ENCODE measurements around the gene DNAJC25. TPM values are rescaled to one million over a fixed set of nuclear protein-coding genes. Genes with fewer than 3 reads are reported as not detected.
"Not testable (repeated sequence)": the region's sequence is repeated elsewhere in the genome, so short reads cannot be mapped to it uniquely, and the experiment has no call there.

The DNAJC25 gene
- total RNA-seq, 3 donors from 2014 or later: 10.5 to 13.0 (median 11.7) TPM

GRCh38 chr9:111668026-111668573 lies 37.0 kb downstream of the DNAJC25 start:
- no peak for DNase-seq (ENCODE audit: low spot score in 2 of 2)
- no peaks in the 10 kb centered on the region for H3K9me3 ChIP-seq
- intact Hi-C loops (cut with DNase I; ENCODE audit: low total_unique reads): no loop called here
- no peaks in the 10 kb centered on the region for H3K4me1 ChIP-seq
- H3K36me3 ChIP-seq: no peaks in the 10 kb centered on the region
- no peak for TF ChIP-seq POLR2A (IDR thresholded peaks at IDR 0.05)
- TF ChIP-seq CTCF (IDR thresholded peaks at IDR 0.05): no peak
- no peak for TF ChIP-seq POLR2AphosphoS5 (IDR thresholded peaks at IDR 0.05)
- no peaks in the 10 kb centered on the region for H3K27me3 ChIP-seq
- H3K27ac ChIP-seq: no peak overlapping the region
- H3K4me3 ChIP-seq: no peak overlapping the region

DNA sequence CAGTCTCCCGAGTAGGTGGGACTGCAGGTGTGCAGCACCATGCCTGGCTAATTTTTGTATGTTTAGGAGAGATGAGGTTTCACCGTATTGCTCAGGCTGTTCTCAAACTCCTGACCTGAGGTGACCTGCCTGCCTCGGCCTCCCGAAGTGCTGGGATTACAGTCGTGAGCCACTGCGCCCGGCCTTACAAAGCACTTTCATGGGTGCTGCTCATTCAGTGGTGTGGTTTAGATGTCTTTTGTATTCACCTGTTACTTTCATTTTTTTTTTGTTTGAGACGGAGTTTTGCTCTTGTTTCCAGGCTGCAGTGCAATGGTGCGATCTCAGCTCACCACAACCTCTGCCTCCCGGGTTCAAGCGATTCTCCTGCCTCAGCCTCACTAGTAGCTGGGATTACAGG lies 37.5 kb downstream of the DNAJC25 start:
- intact Hi-C loops (cut with DNase I; ENCODE audit: low total_unique reads); H3K36me3 ChIP-seq: not testable (repeated sequence)

DNA sequence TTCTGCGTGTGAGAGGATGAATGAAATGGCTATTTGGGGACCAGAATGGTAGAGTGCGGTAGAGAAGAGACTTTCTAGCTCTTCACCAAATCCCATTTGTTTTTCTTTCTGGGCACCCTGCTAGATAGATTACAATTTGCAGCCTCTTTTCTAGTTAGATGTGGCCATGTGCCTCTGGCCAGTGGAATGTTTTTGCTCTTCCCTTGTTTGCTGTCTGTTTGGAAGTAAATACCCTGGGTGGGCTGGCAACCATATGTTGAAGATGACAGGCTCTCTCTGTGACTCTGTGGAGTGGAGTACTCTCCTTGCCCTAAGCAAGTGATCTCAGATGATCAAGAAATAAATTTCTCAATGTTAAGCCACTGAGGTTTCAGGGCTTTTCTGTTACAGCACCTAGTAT lies 43.2 kb downstream of the DNAJC25 start:
- Histone ChIP-seq H3K4me3 (no peak overlapping the region), H3K36me3 (no peaks in the 10 kb centered on the region), H3K4me1 (no peaks in the 10 kb centered on the region), H3K9me3 (no peaks in the 10 kb centered on the region), H3K27me3 (no peaks in the 10 kb centered on the region), H3K27ac (no peak overlapping the region)
- intact Hi-C loops (cut with DNase I; ENCODE audit: low total_unique reads): no loop called here
- TF ChIP-seq CTCF (IDR thresholded peaks at IDR 0.05): no peak
- TF ChIP-seq POLR2A (IDR thresholded peaks at IDR 0.05): no peak
- no peak for TF ChIP-seq POLR2AphosphoS5 (IDR thresholded peaks at IDR 0.05)
- no peak for DNase-seq (ENCODE audit: low spot score in 2 of 2)

More for the DNA sequence above, 37.5 kb downstream of the DNAJC25 start:
- DNase-seq (ENCODE audit: low spot score in 2 of 2); H3K27me3 ChIP-seq; H3K27ac ChIP-seq; H3K4me3 ChIP-seq; H3K9me3 ChIP-seq; H3K4me1 ChIP-seq: not testable (repeated sequence)

DNA sequence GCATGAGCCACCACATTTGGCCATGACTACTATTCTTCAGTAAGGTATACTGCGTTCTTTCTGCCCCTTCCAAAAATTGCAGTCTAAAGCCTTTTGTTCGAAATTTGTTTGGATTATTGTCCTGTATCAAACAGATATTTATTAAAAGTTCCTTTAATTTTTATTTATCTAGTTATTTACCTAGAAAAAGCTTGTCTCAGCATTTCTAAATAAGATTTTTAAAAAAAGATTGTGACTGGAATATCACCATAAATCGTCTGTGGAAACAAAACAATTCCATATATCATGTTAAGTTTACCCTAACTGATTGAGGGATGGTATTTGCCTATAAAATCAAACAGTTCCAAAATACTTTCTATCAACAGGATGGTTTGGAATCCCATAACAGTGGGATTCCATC lies 45.0 kb downstream of the DNAJC25 start:
- Histone ChIP-seq H3K9me3 (no peaks in the 10 kb centered on the region), H3K27ac (no peak overlapping the region), H3K4me3 (no peak overlapping the region), H3K4me1 (no peaks in the 10 kb centered on the region), H3K27me3 (no peaks in the 10 kb centered on the region), H3K36me3 (no peaks in the 10 kb centered on the region)
- no peak for DNase-seq (ENCODE audit: low spot score in 2 of 2)
- TF ChIP-seq POLR2AphosphoS5 (IDR thresholded peaks at IDR 0.05) (no peak), POLR2A (IDR thresholded peaks at IDR 0.05) (no peak), CTCF (IDR thresholded peaks at IDR 0.05) (no peak)
- intact Hi-C loops (cut with DNase I; ENCODE audit: low total_unique reads): no loop called here

- Histone ChIP-seq H3K9me3 (no peaks in the 10 kb centered on the region), H3K27ac (no peak overlapping the region), H3K4me1 (no peaks in the 10 kb centered on the region), H3K36me3 (no peaks in the 10 kb centered on the region), H3K4me3 (no peak overlapping the region), H3K27me3 (no peaks in the 10 kb centered on the region)
- intact Hi-C loops (cut with DNase I; ENCODE audit: low total_unique reads): no loop called here
- no peak for TF ChIP-seq POLR2A (IDR thresholded peaks at IDR 0.05)
- no peak for DNase-seq (ENCODE audit: low spot score in 2 of 2)
Measured at GRCh38 chr9:111678293-111678692, 47.2 kb downstream of the DNAJC25 start.

GRCh38 chr9:111679199-111679598 lies 48.1 kb downstream of the DNAJC25 start:
- H3K4me3 ChIP-seq: no peak overlapping the region
- no peaks in the 10 kb centered on the region for H3K27me3 ChIP-seq
- no peaks in the 10 kb centered on the region for H3K36me3 ChIP-seq
- H3K27ac ChIP-seq: no peak overlapping the region
- intact Hi-C loops (cut with DNase I; ENCODE audit: low total_unique reads): no loop called here
- no peaks in the 10 kb centered on the region for H3K9me3 ChIP-seq
- DNase-seq (ENCODE audit: low spot score in 2 of 2): no peak
- no peak for TF ChIP-seq POLR2A (IDR thresholded peaks at IDR 0.05)
- no peak for TF ChIP-seq CTCF (IDR thresholded peaks at IDR 0.05)
- no peak for TF ChIP-seq POLR2AphosphoS5 (IDR thresholded peaks at IDR 0.05)
- no peaks in the 10 kb centered on the region for H3K4me1 ChIP-seq
